ENCODE results near the gene KIF16B.

KIF16B gene

DNA sequence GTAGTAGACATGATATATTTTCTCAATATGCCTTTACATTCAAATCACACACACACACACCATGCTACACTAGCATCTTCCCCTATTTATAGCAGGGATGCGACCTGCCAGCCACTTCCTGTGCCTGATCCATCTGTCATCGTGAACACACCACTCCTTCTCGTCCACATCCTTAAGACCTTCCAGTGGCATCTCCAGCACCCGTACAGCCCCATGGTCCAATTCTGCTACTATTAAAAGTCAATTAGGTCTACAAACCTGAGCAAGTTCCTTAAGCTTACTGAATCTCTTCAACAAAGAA, 54.5 kb downstream of the KIF16B start:
- Histone ChIP-seq H3K4me2 (ENCODE audit: insufficient read depth, low read length) (no peak overlapping the region), H3K4me3 (ENCODE audit: low read depth in 1 of 2, low read length in 2 of 2) (no peak overlapping the region), H2AFZ (ENCODE audit: low read depth, low read length) (no peak overlapping the region), H3K79me2 (ENCODE audit: insufficient read depth, low read length) (no peaks in the 10 kb centered on the region), H4K20me1 (ENCODE audit: insufficient read depth, low read length) (no peaks in the 10 kb centered on the region), H3K27me3 (ENCODE audit: insufficient read depth, low read length, poor library complexity) (no peaks in the 10 kb centered on the region), H3K9me3 (ENCODE audit: insufficient read depth, low read length, severe bottlenecking) (no peaks in the 10 kb centered on the region), H3K4me1 (ENCODE audit: insufficient read depth, low read length) (no peaks in the 10 kb centered on the region), H3K27ac (ENCODE audit: low read length) (no peak overlapping the region), H3K36me3 (ENCODE audit: insufficient read depth, low read length) (no peaks in the 10 kb centered on the region), H3K9ac (ENCODE audit: low read depth, low read length) (no peak overlapping the region)
- DNase-seq, result no peak
- no peak for ATAC-seq (ENCODE audit: insufficient read depth, low read depth)
- no peak for TF ChIP-seq EZH2 (IDR thresholded peaks at IDR 0.05; ENCODE audit: borderline replicate concordance, low read depth, low read length, severe bottlenecking)
- TF ChIP-seq, protein P1, sequence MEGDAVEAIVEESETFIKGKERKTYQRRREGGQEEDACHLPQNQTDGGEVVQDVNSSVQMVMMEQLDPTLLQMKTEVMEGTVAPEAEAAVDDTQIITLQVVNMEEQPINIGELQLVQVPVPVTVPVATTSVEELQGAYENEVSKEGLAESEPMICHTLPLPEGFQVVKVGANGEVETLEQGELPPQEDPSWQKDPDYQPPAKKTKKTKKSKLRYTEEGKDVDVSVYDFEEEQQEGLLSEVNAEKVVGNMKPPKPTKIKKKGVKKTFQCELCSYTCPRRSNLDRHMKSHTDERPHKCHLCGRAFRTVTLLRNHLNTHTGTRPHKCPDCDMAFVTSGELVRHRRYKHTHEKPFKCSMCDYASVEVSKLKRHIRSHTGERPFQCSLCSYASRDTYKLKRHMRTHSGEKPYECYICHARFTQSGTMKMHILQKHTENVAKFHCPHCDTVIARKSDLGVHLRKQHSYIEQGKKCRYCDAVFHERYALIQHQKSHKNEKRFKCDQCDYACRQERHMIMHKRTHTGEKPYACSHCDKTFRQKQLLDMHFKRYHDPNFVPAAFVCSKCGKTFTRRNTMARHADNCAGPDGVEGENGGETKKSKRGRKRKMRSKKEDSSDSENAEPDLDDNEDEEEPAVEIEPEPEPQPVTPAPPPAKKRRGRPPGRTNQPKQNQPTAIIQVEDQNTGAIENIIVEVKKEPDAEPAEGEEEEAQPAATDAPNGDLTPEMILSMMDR (IDR thresholded peaks at IDR 0.05; ENCODE audit: borderline replicate concordance, extremely low read depth, low read length, poor library complexity, severe bottlenecking), result no peak

DNA sequence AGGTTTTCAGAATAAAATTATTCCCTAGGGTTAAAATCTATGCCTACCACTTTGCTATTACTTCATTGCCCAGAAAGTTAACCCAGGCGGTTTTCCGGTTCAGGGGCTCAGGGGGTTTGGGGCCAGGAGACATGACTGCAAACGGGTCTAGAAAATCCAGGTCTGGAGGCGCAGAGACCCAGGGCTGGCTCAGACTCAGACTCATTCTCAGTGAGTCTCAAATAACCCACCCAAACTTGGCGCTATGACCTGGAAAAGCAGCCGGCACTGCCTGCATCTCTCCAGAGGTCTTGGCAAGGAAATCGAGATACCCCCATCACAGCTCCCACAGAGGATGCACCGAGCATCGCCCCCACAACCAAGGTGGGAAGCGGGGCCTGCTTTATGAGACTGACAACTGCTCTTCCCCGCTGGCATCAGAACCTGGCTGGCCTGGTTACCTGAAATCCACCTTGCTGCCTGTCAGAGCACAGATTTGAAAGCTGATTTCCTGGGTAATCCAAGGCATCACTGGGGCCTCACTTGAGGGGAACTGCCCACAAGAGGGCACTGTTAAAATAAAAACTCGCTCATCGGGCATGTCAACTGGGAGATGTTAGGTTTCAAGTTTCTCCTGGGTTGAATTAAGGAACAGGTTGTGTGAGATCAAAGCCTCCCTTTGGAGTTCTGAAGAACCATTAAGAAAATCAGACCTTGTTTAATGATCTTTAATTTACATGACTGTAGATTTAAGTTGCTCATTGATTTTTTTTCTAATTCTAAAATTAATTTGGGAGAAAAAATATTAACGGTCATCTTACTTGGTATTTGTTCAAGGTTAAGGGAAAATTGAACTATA, 55.1 kb downstream of the KIF16B start:
- no peak overlapping the region for H3K4me2 ChIP-seq (ENCODE audit: insufficient read depth, low read length)
- DNase-seq, result peak; percentile 12
- TF ChIP-seq, protein P1 (IDR thresholded peaks at IDR 0.05; ENCODE audit: borderline replicate concordance, extremely low read depth, low read length, poor library complexity, severe bottlenecking), result peak; percentile 59
- TF ChIP-seq EZH2 (IDR thresholded peaks at IDR 0.05; ENCODE audit: borderline replicate concordance, low read depth, low read length, severe bottlenecking), result no peak
- no peaks in the 10 kb centered on the region for H4K20me1 ChIP-seq (ENCODE audit: insufficient read depth, low read length)
- no peaks in the 10 kb centered on the region for H3K27me3 ChIP-seq (ENCODE audit: insufficient read depth, low read length, poor library complexity)
- H3K36me3 ChIP-seq (ENCODE audit: insufficient read depth, low read length), result no peaks in the 10 kb centered on the region
- H2AFZ ChIP-seq (ENCODE audit: low read depth, low read length), result no peak overlapping the region
- H3K27ac ChIP-seq (ENCODE audit: low read length), result no peak overlapping the region
- no peak overlapping the region for H3K4me3 ChIP-seq (ENCODE audit: low read depth in 1 of 2, low read length in 2 of 2)
- H3K9me3 ChIP-seq (ENCODE audit: insufficient read depth, low read length, severe bottlenecking), result no peaks in the 10 kb centered on the region
- no peaks in the 10 kb centered on the region for H3K4me1 ChIP-seq (ENCODE audit: insufficient read depth, low read length)
- no peaks in the 10 kb centered on the region for H3K79me2 ChIP-seq (ENCODE audit: insufficient read depth, low read length)
- no peak overlapping the region for H3K9ac ChIP-seq (ENCODE audit: low read depth, low read length)
- ATAC-seq (ENCODE audit: insufficient read depth, low read depth), result 0 out of 3 replicates have a peak, but pooled peaks have one; percentile 39

DNA sequence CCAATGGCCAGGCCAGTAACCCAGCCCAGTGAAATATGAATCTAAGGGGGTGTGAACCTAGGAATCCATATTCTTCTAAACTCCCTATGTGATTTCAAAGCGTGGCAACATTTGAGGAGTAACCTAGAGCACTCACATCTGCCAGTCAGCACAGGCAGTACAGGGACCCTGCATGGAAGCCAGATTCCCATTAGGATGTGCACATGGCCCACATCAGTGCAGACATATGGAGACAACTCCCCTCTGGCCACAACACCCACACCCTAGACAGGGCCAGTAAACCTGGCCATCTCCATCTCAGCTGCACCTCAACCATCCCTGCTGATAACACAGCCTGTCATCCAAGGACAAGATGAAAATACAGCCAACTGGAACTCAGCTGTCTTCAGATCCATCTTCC, 56.5 kb downstream of the KIF16B start:
- no peak overlapping the region for H3K4me2 ChIP-seq (ENCODE audit: insufficient read depth, low read length)
- no peaks in the 10 kb centered on the region for H3K36me3 ChIP-seq (ENCODE audit: insufficient read depth, low read length)
- H3K9me3 ChIP-seq (ENCODE audit: insufficient read depth, low read length, severe bottlenecking), result no peaks in the 10 kb centered on the region
- ATAC-seq (ENCODE audit: insufficient read depth, low read depth) (no peak), DNase-seq (no peak)
- no peak for TF ChIP-seq EZH2 (IDR thresholded peaks at IDR 0.05; ENCODE audit: borderline replicate concordance, low read depth, low read length, severe bottlenecking)
- no peak overlapping the region for H3K9ac ChIP-seq (ENCODE audit: low read depth, low read length)
- H2AFZ ChIP-seq (ENCODE audit: low read depth, low read length), result no peak overlapping the region
- no peak overlapping the region for H3K4me3 ChIP-seq (ENCODE audit: low read depth in 1 of 2, low read length in 2 of 2)
- H3K27me3 ChIP-seq (ENCODE audit: insufficient read depth, low read length, poor library complexity), result no peaks in the 10 kb centered on the region
- H3K79me2 ChIP-seq (ENCODE audit: insufficient read depth, low read length), result no peaks in the 10 kb centered on the region
- H3K27ac ChIP-seq (ENCODE audit: low read length), result no peak overlapping the region
- H4K20me1 ChIP-seq (ENCODE audit: insufficient read depth, low read length), result no peaks in the 10 kb centered on the region
- no peaks in the 10 kb centered on the region for H3K4me1 ChIP-seq (ENCODE audit: insufficient read depth, low read length)

DNA sequence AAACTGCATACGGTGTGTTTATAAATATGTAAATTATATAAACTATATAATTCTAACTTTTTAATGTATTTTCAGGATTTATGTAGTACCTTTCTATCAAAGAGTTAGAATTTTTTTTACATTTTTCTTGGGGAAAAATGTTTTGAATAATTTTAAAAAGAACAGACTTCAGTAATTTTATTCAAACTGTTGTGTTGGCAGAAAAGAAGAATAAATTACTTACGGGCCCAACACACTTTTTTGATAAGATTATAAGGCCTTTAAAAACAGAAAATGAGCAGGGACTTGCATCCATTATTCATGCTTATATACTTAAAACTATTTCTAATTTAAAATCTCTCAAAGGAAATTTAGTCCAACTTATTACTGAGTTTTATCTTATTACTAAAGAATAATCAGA, 58.2 kb downstream of the KIF16B start:
- H3K79me2 ChIP-seq (ENCODE audit: insufficient read depth, low read length), result no peaks in the 10 kb centered on the region
- H3K36me3 ChIP-seq (ENCODE audit: insufficient read depth, low read length), result no peaks in the 10 kb centered on the region
- TF ChIP-seq, protein P1 (IDR thresholded peaks at IDR 0.05; ENCODE audit: borderline replicate concordance, extremely low read depth, low read length, poor library complexity, severe bottlenecking), result no peak
- TF ChIP-seq EZH2 (IDR thresholded peaks at IDR 0.05; ENCODE audit: borderline replicate concordance, low read depth, low read length, severe bottlenecking), result no peak
- no peaks in the 10 kb centered on the region for H3K4me1 ChIP-seq (ENCODE audit: insufficient read depth, low read length)
- H3K4me2 ChIP-seq (ENCODE audit: insufficient read depth, low read length), result no peak overlapping the region
- H3K27ac ChIP-seq (ENCODE audit: low read length), result no peak overlapping the region
- no peak overlapping the region for H3K4me3 ChIP-seq (ENCODE audit: low read depth in 1 of 2, low read length in 2 of 2)
- no peaks in the 10 kb centered on the region for H4K20me1 ChIP-seq (ENCODE audit: insufficient read depth, low read length)
- ATAC-seq (ENCODE audit: insufficient read depth, low read depth), result no peak
- no peaks in the 10 kb centered on the region for H3K27me3 ChIP-seq (ENCODE audit: insufficient read depth, low read length, poor library complexity)
- no peak overlapping the region for H3K9ac ChIP-seq (ENCODE audit: low read depth, low read length)
- no peak for DNase-seq
- H2AFZ ChIP-seq (ENCODE audit: low read depth, low read length), result no peak overlapping the region
- no peaks in the 10 kb centered on the region for H3K9me3 ChIP-seq (ENCODE audit: insufficient read depth, low read length, severe bottlenecking)

Data from DND-41 (cell line).